SIG-M5 treated with dmso at 0.1 percent for 504 hours (cell line): ENCODE data around the gene SCARF2.
A peak's percentile ranks its signal among the peaks of the same experiment; 100 is the strongest.
"Not testable (repeated sequence)": the region's sequence is repeated elsewhere in the genome, so short reads cannot be mapped to it uniquely, and the experiment has no call there.

Experiments used
- DNase-seq: peaks from one replicate; lab custom pipeline; 2025; ENCODE audit not compliant: unreplicated experiment; lab: John Stamatoyannopoulos, UW

SCARF2 gene

GRCh38 chr22:20413217-20414058, 24.2 kb downstream of the SCARF2 start:
- no peak for DNase-seq

GRCh38 chr22:20412474-20413216, 25.0 kb downstream of the SCARF2 start:
- no peak for DNase-seq

GRCh38 chr22:20409385-20409784, 28.2 kb downstream of the SCARF2 start:
- DNase-seq: not testable (repeated sequence)

- no peak for DNase-seq
Measured at GRCh38 chr22:20408891-20409290, 28.7 kb downstream of the SCARF2 start.

- no peak for DNase-seq
Measured at GRCh38 chr22:20407829-20408228, 29.8 kb downstream of the SCARF2 start.

GRCh38 chr22:20406686-20407408, 30.8 kb downstream of the SCARF2 start:
- DNase-seq: no peak

GRCh38 chr22:20405931-20406685, 31.5 kb downstream of the SCARF2 start:
- DNase-seq: no peak

- no peak for DNase-seq
Measured at GRCh38 chr22:20405291-20405930, 32.2 kb downstream of the SCARF2 start.

GRCh38 chr22:20404881-20405280, 32.7 kb downstream of the SCARF2 start:
- DNase-seq: no peak

GRCh38 chr22:20403779-20404140, 33.9 kb downstream of the SCARF2 start:
- no peak for DNase-seq

GRCh38 chr22:20402960-20403778, 34.5 kb downstream of the SCARF2 start:
- DNase-seq: no peak

- DNase-seq: no peak
Measured at GRCh38 chr22:20401376-20402014, 36.1 kb downstream of the SCARF2 start.

- no peak for DNase-seq
Measured at GRCh38 chr22:20400606-20401375, 36.8 kb downstream of the SCARF2 start.

- DNase-seq: no peak
Measured at GRCh38 chr22:20399866-20400605, 37.6 kb downstream of the SCARF2 start.

GRCh38 chr22:20398420-20398819, 39.2 kb downstream of the SCARF2 start:
- DNase-seq: no peak

GRCh38 chr22:20397498-20397897, 40.1 kb downstream of the SCARF2 start:
- no peak for DNase-seq

- no peak for DNase-seq
Measured at GRCh38 chr22:20396639-20397038, 41.0 kb downstream of the SCARF2 start.

GRCh38 chr22:20395907-20396287, 41.7 kb downstream of the SCARF2 start:
- peak; percentile 27 for DNase-seq
